Measurements from ENCODE around the gene SMAGP.

Gene SMAGP

DNA sequence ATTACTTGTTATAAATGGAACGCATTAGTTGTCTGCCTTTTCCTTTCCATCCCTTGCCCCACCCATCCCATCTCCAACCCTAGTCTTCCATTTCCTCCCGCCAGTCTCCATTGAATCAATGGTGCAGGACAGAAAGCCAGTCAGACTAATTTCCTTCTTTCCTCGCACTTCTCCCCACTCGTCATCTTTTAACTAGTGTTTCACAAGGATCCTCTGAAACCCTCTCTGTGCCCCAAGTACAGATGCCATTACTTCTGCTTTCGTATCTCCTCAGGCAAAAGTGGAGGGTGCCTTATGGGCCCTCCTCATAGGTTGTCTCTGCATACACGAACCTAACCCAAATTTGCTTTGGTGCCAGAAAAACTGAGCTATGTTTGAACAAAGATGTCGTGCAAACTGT is 27.3 kb downstream of the SMAGP start:
- TF ChIP-seq, protein P1, sequence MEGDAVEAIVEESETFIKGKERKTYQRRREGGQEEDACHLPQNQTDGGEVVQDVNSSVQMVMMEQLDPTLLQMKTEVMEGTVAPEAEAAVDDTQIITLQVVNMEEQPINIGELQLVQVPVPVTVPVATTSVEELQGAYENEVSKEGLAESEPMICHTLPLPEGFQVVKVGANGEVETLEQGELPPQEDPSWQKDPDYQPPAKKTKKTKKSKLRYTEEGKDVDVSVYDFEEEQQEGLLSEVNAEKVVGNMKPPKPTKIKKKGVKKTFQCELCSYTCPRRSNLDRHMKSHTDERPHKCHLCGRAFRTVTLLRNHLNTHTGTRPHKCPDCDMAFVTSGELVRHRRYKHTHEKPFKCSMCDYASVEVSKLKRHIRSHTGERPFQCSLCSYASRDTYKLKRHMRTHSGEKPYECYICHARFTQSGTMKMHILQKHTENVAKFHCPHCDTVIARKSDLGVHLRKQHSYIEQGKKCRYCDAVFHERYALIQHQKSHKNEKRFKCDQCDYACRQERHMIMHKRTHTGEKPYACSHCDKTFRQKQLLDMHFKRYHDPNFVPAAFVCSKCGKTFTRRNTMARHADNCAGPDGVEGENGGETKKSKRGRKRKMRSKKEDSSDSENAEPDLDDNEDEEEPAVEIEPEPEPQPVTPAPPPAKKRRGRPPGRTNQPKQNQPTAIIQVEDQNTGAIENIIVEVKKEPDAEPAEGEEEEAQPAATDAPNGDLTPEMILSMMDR (IDR thresholded peaks at IDR 0.05; ENCODE audit: low read length, missing control alignments), result no peak
- DNase-seq (ENCODE audit: low read depth), result no peak
- no peak overlapping the region for H3K4me3 ChIP-seq (replicated peaks; ENCODE audit: low read depth, low read length)

GRCh38 chr12:51242120-51242519 is 28.1 kb downstream of the SMAGP start:
- no peak for DNase-seq (ENCODE audit: low read depth)
- no peak overlapping the region for H3K4me3 ChIP-seq (replicated peaks; ENCODE audit: low read depth, low read length)
- TF ChIP-seq, protein P1 (IDR thresholded peaks at IDR 0.05; ENCODE audit: low read length, missing control alignments), result no peak

DNA sequence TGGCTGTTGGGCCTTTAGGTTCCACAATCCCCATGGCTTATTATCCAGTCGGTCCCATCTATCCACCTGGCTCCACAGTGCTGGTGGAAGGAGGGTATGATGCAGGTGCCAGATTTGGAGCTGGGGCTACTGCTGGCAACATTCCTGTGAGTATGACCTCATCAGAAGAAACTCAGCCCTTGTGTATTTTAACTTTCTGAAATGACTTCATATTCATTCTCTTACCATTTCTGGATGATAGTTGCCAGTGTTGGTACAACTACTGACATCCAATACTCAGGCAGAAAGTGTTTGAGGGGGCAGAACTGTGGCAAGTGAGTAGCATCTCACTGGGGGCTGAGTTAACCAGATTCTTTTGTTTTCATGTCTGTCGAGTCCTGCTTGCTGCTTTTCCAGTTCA is 29.2 kb downstream of the SMAGP start:
- no peak overlapping the region for H3K4me3 ChIP-seq (replicated peaks; ENCODE audit: low read depth, low read length)
- TF ChIP-seq, protein P1 (IDR thresholded peaks at IDR 0.05; ENCODE audit: low read length, missing control alignments), result no peak

GRCh38 chr12:51238510-51239334 is 31.5 kb downstream of the SMAGP start, which contains the start of gene DAZAP2:
Gene DAZAP2 (plus strand): TSS chr12:51238826. CDS start chr12:51238908, 82 bp downstream.
- peak; percentile 97 for DNase-seq (ENCODE audit: low read depth)
- TF ChIP-seq, protein P1 (IDR thresholded peaks at IDR 0.05; ENCODE audit: low read length, missing control alignments), result peak; percentile 28
- peak within 1 kb of the TSS; percentile 100 for H3K4me3 ChIP-seq (replicated peaks; ENCODE audit: low read depth, low read length)

More for the DNA sequence above, 29.2 kb downstream of the SMAGP start:
- DNase-seq (ENCODE audit: low read depth), result peak; percentile 17

GRCh38 chr12:51238037-51238509 is 32.1 kb downstream of the SMAGP start:
- TF ChIP-seq, protein P1 (IDR thresholded peaks at IDR 0.05; ENCODE audit: low read length, missing control alignments), result no peak
- peak overlapping the region; percentile 100 for H3K4me3 ChIP-seq (replicated peaks; ENCODE audit: low read depth, low read length)
- no peak for DNase-seq (ENCODE audit: low read depth)

DNA sequence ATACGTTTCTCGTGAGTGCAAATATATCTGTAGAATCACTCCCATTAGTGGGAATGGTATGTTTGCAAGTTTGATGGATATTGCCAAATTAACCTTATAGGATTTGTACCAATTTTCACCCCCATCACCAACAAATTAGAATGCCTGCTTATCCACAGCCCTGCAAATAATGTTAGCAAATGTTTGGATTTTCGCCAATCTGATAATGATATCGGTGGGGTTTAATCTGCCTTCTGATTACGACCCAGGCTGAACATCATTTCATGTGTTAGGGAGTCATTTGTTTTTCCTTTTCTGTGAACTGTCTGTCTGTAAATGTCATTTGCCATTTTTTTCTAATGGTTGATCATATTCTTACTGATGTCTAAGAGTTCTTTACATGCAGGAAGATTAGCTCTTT is 35.7 kb downstream of the SMAGP start:
- no peak overlapping the region for H3K4me3 ChIP-seq (replicated peaks; ENCODE audit: low read depth, low read length)
- DNase-seq (ENCODE audit: low read depth), result no peak
- TF ChIP-seq, protein P1 (IDR thresholded peaks at IDR 0.05; ENCODE audit: low read length, missing control alignments), result no peak

Data from fibroblast of pulmonary artery (primary cell).